AG09319 (cell line): ENCODE measurements around the gene SCGB2A2.

ENCODE experiments used
- DNase-seq: peaks from one replicate; pipeline ENCODE4 v3.0.0-alpha.2; 2010; ENCODE audit warnings: low read depth; ENCODE audit errors: extremely low read depth
- CTCF ChIP-seq: IDR thresholded peaks from 2 replicates; pipeline ENCODE4 v1.5.1; 2011; ENCODE audit warnings: low read depth, mild to moderate bottlenecking, inconsistent platforms, low read length, moderate library complexity

SCGB2A2 gene

GRCh38 chr11:62269654-62270278 is at the start of gene SCGB2A2:
TSS of gene SCGB2A2 (plus strand) at chr11:62270158. CDS start at chr11:62270217, 59 bp downstream.
- DNase-seq: no peak
- no peak for TF ChIP-seq CTCF

- TF ChIP-seq CTCF: no peak
These were observed 48.5 kb upstream of the SCGB2A2 start for GRCh38 chr11:62221498-62221897.

GRCh38 chr11:62223095-62223494 is 46.9 kb upstream of the SCGB2A2 start:
- no peak for TF ChIP-seq CTCF
- no peak for DNase-seq

More at GRCh38 chr11:62221498-62221897, 48.5 kb upstream of the SCGB2A2 start:
- no peak for DNase-seq

GRCh38 chr11:62233730-62234129 is 36.2 kb upstream of the SCGB2A2 start:
- no peak for TF ChIP-seq CTCF
- DNase-seq: no peak

- TF ChIP-seq CTCF: no peak
- DNase-seq: no peak
These were observed 33.8 kb upstream of the SCGB2A2 start for GRCh38 chr11:62236187-62236586.

GRCh38 chr11:62237499-62237898 is 32.5 kb upstream of the SCGB2A2 start:
- TF ChIP-seq CTCF: no peak
- DNase-seq: no peak

GRCh38 chr11:62238151-62238550 is 31.8 kb upstream of the SCGB2A2 start:
- no peak for DNase-seq
- no peak for TF ChIP-seq CTCF
